GM12872 (cell line): ENCODE data around the gene PREX1.

Source experiments
- CTCF ChIP-seq: IDR thresholded peaks from 3 replicates; pipeline ENCODE4 v1.5.1; 2011; ENCODE audit warnings: low read depth, mild to moderate bottlenecking, low read length, moderate library complexity; ENCODE audit not compliant: insufficient read depth

The PREX1 gene

GRCh38 chr20:48826069-48826468 lies 1.7 kb downstream of the PREX1 start:
- no peak for TF ChIP-seq CTCF

GRCh38 chr20:48825566-48825920 lies 2.3 kb downstream of the PREX1 start:
- TF ChIP-seq CTCF = no peak

- TF ChIP-seq CTCF = no peak
Measured at GRCh38 chr20:48824830-48825565, 2.8 kb downstream of the PREX1 start.

GRCh38 chr20:48823960-48824498 lies 3.8 kb downstream of the PREX1 start:
- no peak for TF ChIP-seq CTCF

GRCh38 chr20:48823476-48823875 lies 4.3 kb downstream of the PREX1 start:
- no peak for TF ChIP-seq CTCF

GRCh38 chr20:48822879-48823385 lies 4.9 kb downstream of the PREX1 start:
- TF ChIP-seq CTCF = no peak

- TF ChIP-seq CTCF = no peak
Measured at GRCh38 chr20:48822178-48822577, 5.6 kb downstream of the PREX1 start.
